SK-N-MC (cell line): ENCODE results near the gene SMARCD1.

Experiments used
- EZH2 ChIP-seq: fragments of 200-600 bp; sonication (generic); IDR thresholded peaks from one replicate; pipeline ENCODE4 v1.6.1; 2017; ENCODE audit warnings: antibody characterized with exemption
- FOXP2 ChIP-seq: optimal IDR thresholded peaks from 2 replicates; pipeline ENCODE3; 2011; ENCODE audit warnings: mild to moderate bottlenecking, moderate library complexity; ENCODE audit not compliant: insufficient read depth; ENCODE audit errors: extremely low read length, control extremely low read depth
- POLR2AphosphoS5 ChIP-seq: IDR thresholded peaks from 2 replicates; pipeline ENCODE4 v1.6.1; 2012; ENCODE audit warnings: mild to moderate bottlenecking, low read depth, low read length, borderline replicate concordance

DNA sequence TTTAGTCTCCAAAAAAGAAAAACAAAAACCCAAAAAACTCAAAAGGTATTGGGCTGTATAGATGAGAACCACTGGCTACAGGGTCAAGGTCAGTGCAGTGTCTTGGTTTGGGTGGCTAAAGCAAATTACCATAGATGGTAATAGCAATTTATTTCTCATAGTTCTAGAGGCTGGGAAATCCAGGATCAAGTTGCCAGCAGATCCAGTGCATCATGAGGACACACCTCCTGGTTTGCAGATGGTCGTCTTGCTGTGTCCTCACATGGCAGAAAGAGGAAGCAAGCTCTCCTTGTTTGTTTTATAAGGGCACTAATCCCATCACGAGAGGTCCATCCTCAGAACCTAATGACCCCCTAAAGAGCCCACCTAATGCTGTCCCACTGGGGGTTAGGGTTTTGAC, 38.1 kb downstream of the SMARCD1 start:
- no peak for TF ChIP-seq EZH2
- no peak for TF ChIP-seq POLR2AphosphoS5
- no peak for TF ChIP-seq FOXP2
